8988T (cell line): Measurements from ENCODE around the gene GLTP.

ENCODE experiments used
- DNase-seq: peaks from one replicate; pipeline ENCODE4 v3.0.0; 2011

GLTP gene

GRCh38 chr12:109840305-109841074 is 39.9 kb downstream of the GLTP start:
- DNase-seq, result no peak

GRCh38 chr12:109839444-109839843 is 40.9 kb downstream of the GLTP start:
- no peak for DNase-seq

GRCh38 chr12:109836916-109837315 is 43.4 kb downstream of the GLTP start:
- no peak for DNase-seq

- no peak for DNase-seq
Observed at GRCh38 chr12:109835827-109836226, 44.5 kb downstream of the GLTP start.

- DNase-seq, result peak; percentile 66
Observed at GRCh38 chr12:109833307-109834189, 46.8 kb downstream of the GLTP start, which contains the start of gene TRPV4. Gene TRPV4, minus strand, starts transcription at chr12:109833398. Its CDS starts 18,602 bp downstream, at chr12:109814796.

- no peak for DNase-seq
Observed at GRCh38 chr12:109832541-109833306, 47.6 kb downstream of the GLTP start.

GRCh38 chr12:109831929-109832328 is 48.4 kb downstream of the GLTP start:
- no peak for DNase-seq

- DNase-seq, result no peak
Observed at GRCh38 chr12:109831365-109831764, 49.0 kb downstream of the GLTP start.

- DNase-seq, result no peak
Observed at GRCh38 chr12:109830718-109831117, 49.6 kb downstream of the GLTP start.

- DNase-seq, result no peak
Observed at GRCh38 chr12:109830267-109830666, 50.1 kb downstream of the GLTP start.

- DNase-seq, result no peak
Observed at GRCh38 chr12:109829667-109830066, 50.7 kb downstream of the GLTP start.

- DNase-seq, result no peak
Observed at GRCh38 chr12:109828754-109829511, 51.4 kb downstream of the GLTP start.

GRCh38 chr12:109827566-109828550 is 52.5 kb downstream of the GLTP start:
- no peak for DNase-seq

- no peak for DNase-seq
Observed at GRCh38 chr12:109827080-109827479, 53.3 kb downstream of the GLTP start.

GRCh38 chr12:109824731-109825130 is 55.6 kb downstream of the GLTP start:
- DNase-seq, result no peak

GRCh38 chr12:109822951-109823411 is 57.4 kb downstream of the GLTP start:
- no peak for DNase-seq

GRCh38 chr12:109822416-109822815 is 57.9 kb downstream of the GLTP start:
- DNase-seq, result no peak

GRCh38 chr12:109821968-109822367 is 58.4 kb downstream of the GLTP start:
- DNase-seq, result no peak

GRCh38 chr12:109820816-109821381 is 59.4 kb downstream of the GLTP start:
- no peak for DNase-seq

GRCh38 chr12:109818905-109819500 is 61.3 kb downstream of the GLTP start:
- DNase-seq, result no peak
